GM12878 (cell line): Measurements from ENCODE around the gene FBXO5. TPM values are rescaled to one million over a fixed set of nuclear protein-coding genes. Genes with fewer than 3 reads are reported as not detected.

ENCODE experiments used
- ATAC-seq: fragments of 200-7000 bp; cut with Tn5 transposase; 3 replicates; pipeline ENCODE4 v1.9.1; 2020; ENCODE audit warnings: mild to moderate bottlenecking, moderate library complexity
- BruUV-seq: library from RNA; stranded (reverse); fragments of 400-500 nt; replicated peaks from 2 replicates; lab custom pipeline; 2021; lab: Mats Ljungman, UMichigan
- CTCF ChIA-PET: fragments of 300-600 bp; sonication (Branson Sonifier 250); formaldehyde crosslinking; extraction: SDS; loops from one replicate; lab custom pipeline; 2021; ENCODE audit warnings: inconsistent platforms; lab: Yijun Ruan, JAX
- POLR2A ChIA-PET: fragments of 350-600 bp; formaldehyde crosslinking; extraction: SDS; loops from one replicate; lab custom pipeline; 2021; ENCODE audit warnings: inconsistent platforms; lab: Charles Lee
- RAD21 ChIA-PET: fragments of 300-600 bp; sonication (Branson Sonifier 250); formaldehyde crosslinking; loops from one replicate; lab custom pipeline; 2023; ENCODE audit warnings: antibody characterized with exemption; ENCODE audit not compliant: unreplicated experiment; lab: Charles Lee
- SMC1A ChIA-PET: fragments of 300-600 bp; sonication (Branson Sonifier 250); formaldehyde crosslinking; loops from one replicate; lab custom pipeline; 2023; ENCODE audit not compliant: unreplicated experiment, uncharacterized antibody; lab: Charles Lee
- DNase-seq: peaks from one replicate; pipeline ENCODE4 v3.0.0-alpha.2; 2011; ENCODE audit warnings: low read depth, low spot score
- FAIRE-seq: peaks from 3 replicates; lab custom pipeline; 2011; peaks lifted over from hg19 to GRCh38; lab: Jason Lieb, UNC
- H2AFZ ChIP-seq: 2 replicates; pipeline ENCODE4 v1.6.0; 2011; ENCODE audit warnings: low read depth, low read length, control low read depth; ENCODE audit not compliant: control insufficient read depth
- H3K27ac ChIP-seq: 2 replicates; pipeline ENCODE4 v1.5.1; 2011; ENCODE audit warnings: control low read depth; ENCODE audit not compliant: control insufficient read depth, insufficient read depth
- H3K27me3 ChIP-seq, 2 experiments: replicated peaks in 1 of 2; 2 replicates each; pipeline versions ENCODE4 v1.6.0 to v1.6.1; 2011; ENCODE audit warnings: low read length in 1 of 2; ENCODE audit not compliant: control insufficient read depth in 2 of 2, insufficient read depth in 2 of 2
- H3K36me3 ChIP-seq, 2 experiments: 2 replicates each; pipeline ENCODE4 v1.5.1; 2011; ENCODE audit warnings: low read length in 1 of 2; ENCODE audit not compliant: control insufficient read depth in 2 of 2, insufficient read depth in 2 of 2
- H3K4me1 ChIP-seq: 2 replicates; pipeline ENCODE4 v1.6.1; 2011; ENCODE audit warnings: mild to moderate bottlenecking, low read length, moderate library complexity, mixed read lengths; ENCODE audit not compliant: control insufficient read depth, insufficient read depth
- H3K4me2 ChIP-seq: 2 replicates; pipeline ENCODE4 v1.6.0; 2011; ENCODE audit warnings: control low read depth; ENCODE audit not compliant: control insufficient read depth, insufficient read depth
- H3K4me3 ChIP-seq: fragments of 200-600 bp; sonication (generic); 2 replicates; pipeline ENCODE4 v1.5.1; 2016
- H3K79me2 ChIP-seq: 2 replicates; pipeline ENCODE4 v1.6.0; 2011; ENCODE audit warnings: low read length; ENCODE audit not compliant: control insufficient read depth, insufficient read depth
- H3K9ac ChIP-seq: 2 replicates; pipeline ENCODE4 v1.8.0; 2011; ENCODE audit warnings: low read length, control low read depth, mixed read lengths; ENCODE audit not compliant: control insufficient read depth, insufficient read depth
- H3K9me3 ChIP-seq: replicated peaks from 3 replicates; pipeline ENCODE4 v1.5.1; 2011; ENCODE audit warnings: mild to moderate bottlenecking, low read length; ENCODE audit not compliant: control insufficient read depth, insufficient read depth
- H4K20me1 ChIP-seq: 2 replicates; pipeline ENCODE4 v1.6.0; 2011; ENCODE audit not compliant: control insufficient read depth, insufficient read depth
- ATF7 ChIP-seq: fragments of 450-650 bp; IDR thresholded peaks from 2 replicates; pipeline ENCODE4 v1.6.1; 2016; ENCODE audit warnings: low read depth, mild to moderate bottlenecking
- BMI1 ChIP-seq: fragments of 450-650 bp; IDR thresholded peaks from 2 replicates; pipeline ENCODE4 v1.6.1; 2016; ENCODE audit warnings: mild to moderate bottlenecking, moderate library complexity, borderline replicate concordance
- BRCA1 ChIP-seq: IDR thresholded peaks from 2 replicates; pipeline ENCODE4 v1.6.1; 2011; ENCODE audit warnings: low read depth, low read length, improper control_type of control experiment
- EED ChIP-seq: sonication (generic); IDR thresholded peaks from 2 replicates; pipeline ENCODE4 v1.6.1; 2016; ENCODE audit warnings: antibody characterized with exemption, low read depth
- ETV6 ChIP-seq, 2 experiments: fragments of 450-650 bp in 1 of 2; IDR thresholded peaks in 1 of 2; conservative IDR thresholded peaks in 1 of 2; 2 replicates each; pipeline ENCODE4 v1.6.1; 2014; ENCODE audit warnings: antibody characterized with exemption in 1 of 2, borderline replicate concordance in 1 of 2, low read depth in 1 of 2, mild to moderate bottlenecking in 1 of 2, moderate library complexity in 1 of 2
- GABPA ChIP-seq: IDR thresholded peaks from 2 replicates; pipeline ENCODE4 v1.6.1; 2014; ENCODE audit warnings: antibody characterized with exemption, low read depth, mild to moderate bottlenecking, inconsistent platforms
- IKZF1 ChIP-seq: fragments of 450-650 bp; conservative IDR thresholded peaks from 2 replicates; pipeline ENCODE4 v1.6.1; 2017; ENCODE audit warnings: antibody characterized with exemption, mild to moderate bottlenecking
- KAT2A ChIP-seq: conservative IDR thresholded peaks from 2 replicates; pipeline ENCODE4 v1.6.1; 2011; ENCODE audit warnings: low read depth, low read length; ENCODE audit not compliant: control insufficient read depth
- MTA2 ChIP-seq: fragments of 450-650 bp; IDR thresholded peaks from 2 replicates; pipeline ENCODE4 v1.6.1; 2016; ENCODE audit warnings: low read depth, mild to moderate bottlenecking, moderate library complexity
- NFXL1 ChIP-seq: fragments of 450-650 bp; IDR thresholded peaks from 2 replicates; pipeline ENCODE4 v1.6.1; 2017; ENCODE audit warnings: antibody characterized with exemption, mild to moderate bottlenecking, borderline replicate concordance
- NR2C2 ChIP-seq: IDR thresholded peaks from 2 replicates; pipeline ENCODE4 v1.6.1; 2011; ENCODE audit warnings: borderline replicate concordance, low read depth; ENCODE audit not compliant: control insufficient read depth, insufficient read length
- PAX5 ChIP-seq: IDR thresholded peaks from 2 replicates; pipeline ENCODE4 v1.6.1; 2011; ENCODE audit warnings: low read depth, low read length, borderline replicate concordance
- PML ChIP-seq: IDR thresholded peaks from 2 replicates; pipeline ENCODE4 v1.6.1; 2012; ENCODE audit warnings: low read length, inconsistent platforms
- RBBP5 ChIP-seq: fragments of 200-600 bp; sonication (generic); conservative IDR thresholded peaks from 2 replicates; pipeline ENCODE4 v1.6.1; 2016
- TAF1 ChIP-seq: IDR thresholded peaks from 2 replicates; pipeline ENCODE4 v1.6.1; 2011; ENCODE audit warnings: mild to moderate bottlenecking, low read depth, low read length, borderline replicate concordance
- TCF12 ChIP-seq: IDR thresholded peaks from 2 replicates; pipeline ENCODE4 v1.6.1; 2011; ENCODE audit warnings: low read depth, mild to moderate bottlenecking, low read length
- ZBED1 ChIP-seq: IDR thresholded peaks from 2 replicates; pipeline ENCODE4 v1.6.1; 2016; ENCODE audit warnings: borderline replicate concordance
- ZNF24 ChIP-seq: fragments of 450-650 bp; IDR thresholded peaks from 2 replicates; pipeline ENCODE4 v1.6.1; 2017; ENCODE audit warnings: antibody characterized with exemption, mild to moderate bottlenecking
- in situ Hi-C: fragments of 300-500 bp; cut with MboI; formaldehyde crosslinking; loops from 9 replicates; pipeline ENCODE4 v1.14.3; 2018; ENCODE audit warnings: mixed read lengths
- intact Hi-C: fragments of 100-400 bp; cut with micrococcal nuclease; formaldehyde crosslinking; loops from one replicate; pipeline ENCODE4 v1.14.2; 2022; ENCODE audit not compliant: unreplicated experiment
- polyA plus RNA-seq, 11 experiments: library from polyadenylated mRNA; depleted of rRNA in 4 of 11; unstranded in 6 of 11; stranded (reverse) in 5 of 11; fragments of >200 nt; fragmentation: Nextera tagmentation in 4 of 11; fragmentation: Illumina TruSeq in 1 of 11; extraction: Ambion mirVana in 4 of 11; extraction: Trizol in 1 of 11; gene quantifications; 1 replicate in 1 of 11; 2 replicates in 10 of 11; pipeline versions ENCODE4 v1.2.1 to v1.2.3, GENCODE V29; 2011 to 2016; ENCODE audit warnings: inconsistent platforms in 2 of 11, missing spikeins in 2 of 11, low read depth in 1 of 11
- total RNA-seq, 4 experiments: library from RNA; depleted of rRNA in 3 of 4; stranded (reverse); fragments of >200 nt in 3 of 4; fragmentation: Illumina TruSeq in 1 of 4; extraction: Trizol in 1 of 4; gene quantifications; 2 replicates each; pipeline versions ENCODE4 v1.2.1 to v1.2.3, GENCODE V29; 2013 to 2021
- TF ChIP-seq, protein P1 (sequence below): IDR thresholded peaks from 2 replicates; pipeline ENCODE4 v1.6.1; 2011; ENCODE audit warnings: borderline replicate concordance, low read depth, mild to moderate bottlenecking, moderate library complexity, low read length; ENCODE audit not compliant: insufficient read depth, poor library complexity, severe bottlenecking
- TF ChIP-seq, protein P2 (sequence below), 3 experiments: IDR thresholded peaks in 2 of 3; conservative IDR thresholded peaks in 1 of 3; 2 replicates each; pipeline ENCODE4 v1.5.1; 2011; ENCODE audit warnings: low read depth in 3 of 3, low read length in 3 of 3, mild to moderate bottlenecking in 3 of 3, control low read depth in 2 of 3, moderate library complexity in 2 of 3, inconsistent platforms in 1 of 3, mixed read lengths in 1 of 3; ENCODE audit not compliant: control insufficient read depth in 2 of 3, insufficient read depth in 1 of 3; ENCODE audit errors: extremely low read depth in 1 of 3

FBXO5 gene
- total and polyA plus RNA-seq, 10 of the 15 experiments (the other 5 are each of a cell fraction or from before 2014, with no cell fraction given), result 13.6 to 62.2 (median 37.7) TPM

DNA sequence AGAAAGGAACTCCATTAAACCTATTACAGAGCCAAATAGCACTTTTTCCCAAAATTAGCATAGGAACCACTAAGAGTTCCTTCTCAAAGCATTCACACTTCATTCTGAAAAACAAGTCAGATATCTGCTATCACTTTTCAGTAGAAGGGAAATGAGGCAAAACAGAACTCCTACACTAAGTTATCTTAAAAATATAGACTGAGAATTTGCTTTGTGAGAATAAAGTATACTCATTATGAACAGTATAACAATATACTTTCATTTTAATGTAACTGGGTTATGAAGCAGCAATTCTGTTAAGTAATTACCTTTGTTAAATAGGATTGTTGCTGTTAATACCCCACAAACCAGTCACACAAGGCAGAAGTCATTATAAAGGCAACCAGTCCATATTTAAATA, 11.0 kb upstream of the FBXO5 start:
- ATAC-seq, result no peak
- POLR2A ChIA-PET, result no interaction called here
- no TSS peak for BruUV-seq
- Histone ChIP-seq H3K9me3 (no peaks in the 10 kb centered on the region; the same call in 2 of the 3 replicates), H3K4me3 (no peak overlapping the region), H3K79me2 (peaks cover 47% of the 10 kb centered on the region), H3K4me1 (0 out of 2 replicates have a peak, but pooled peaks cover 2% of the 10 kb centered on the region), H3K4me2 (no peak overlapping the region), H3K27ac (no peak overlapping the region), H2AFZ (no peak overlapping the region), H4K20me1 (no peaks in the 10 kb centered on the region), H3K27me3 (no peaks in the 10 kb centered on the region)
- DNase-seq, result no peak
- SMC1A ChIA-PET, result no interaction called here
- RAD21 ChIA-PET, result no interaction called here
- in situ Hi-C loops, result loop anchor here (25.0 kb wide), 3 partner anchors 1243 to 1743 kb away; partner anchors contain the start of gene SCAF8
- TF ChIP-seq ZBED1 (no peak), TCF12 (no peak), BRCA1 (no peak), TAF1 (no peak), EED (no peak), RBBP5 (no peak), KAT2A (no peak), ATF7 (no peak), MTA2 (no peak), NFXL1 (no peak), NR2C2 (no peak), ZNF24 (no peak), BMI1 (no peak), IKZF1 (no peak), PAX5 (no peak), GABPA (no peak), ETV6 (conservative IDR thresholded peaks at IDR 0.05 in 1 of 2, IDR thresholded peaks at IDR 0.05 in 1 of 2; ENCODE audit: borderline replicate concordance in 1 of 2, low read depth in 1 of 2) (no peak), PML (no peak)
- TF ChIP-seq, protein P1, sequence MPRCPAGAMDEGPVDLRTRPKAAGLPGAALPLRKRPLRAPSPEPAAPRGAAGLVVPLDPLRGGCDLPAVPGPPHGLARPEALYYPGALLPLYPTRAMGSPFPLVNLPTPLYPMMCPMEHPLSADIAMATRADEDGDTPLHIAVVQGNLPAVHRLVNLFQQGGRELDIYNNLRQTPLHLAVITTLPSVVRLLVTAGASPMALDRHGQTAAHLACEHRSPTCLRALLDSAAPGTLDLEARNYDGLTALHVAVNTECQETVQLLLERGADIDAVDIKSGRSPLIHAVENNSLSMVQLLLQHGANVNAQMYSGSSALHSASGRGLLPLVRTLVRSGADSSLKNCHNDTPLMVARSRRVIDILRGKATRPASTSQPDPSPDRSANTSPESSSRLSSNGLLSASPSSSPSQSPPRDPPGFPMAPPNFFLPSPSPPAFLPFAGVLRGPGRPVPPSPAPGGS, result no peak
- TF ChIP-seq, protein P2, sequence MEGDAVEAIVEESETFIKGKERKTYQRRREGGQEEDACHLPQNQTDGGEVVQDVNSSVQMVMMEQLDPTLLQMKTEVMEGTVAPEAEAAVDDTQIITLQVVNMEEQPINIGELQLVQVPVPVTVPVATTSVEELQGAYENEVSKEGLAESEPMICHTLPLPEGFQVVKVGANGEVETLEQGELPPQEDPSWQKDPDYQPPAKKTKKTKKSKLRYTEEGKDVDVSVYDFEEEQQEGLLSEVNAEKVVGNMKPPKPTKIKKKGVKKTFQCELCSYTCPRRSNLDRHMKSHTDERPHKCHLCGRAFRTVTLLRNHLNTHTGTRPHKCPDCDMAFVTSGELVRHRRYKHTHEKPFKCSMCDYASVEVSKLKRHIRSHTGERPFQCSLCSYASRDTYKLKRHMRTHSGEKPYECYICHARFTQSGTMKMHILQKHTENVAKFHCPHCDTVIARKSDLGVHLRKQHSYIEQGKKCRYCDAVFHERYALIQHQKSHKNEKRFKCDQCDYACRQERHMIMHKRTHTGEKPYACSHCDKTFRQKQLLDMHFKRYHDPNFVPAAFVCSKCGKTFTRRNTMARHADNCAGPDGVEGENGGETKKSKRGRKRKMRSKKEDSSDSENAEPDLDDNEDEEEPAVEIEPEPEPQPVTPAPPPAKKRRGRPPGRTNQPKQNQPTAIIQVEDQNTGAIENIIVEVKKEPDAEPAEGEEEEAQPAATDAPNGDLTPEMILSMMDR (IDR thresholded peaks at IDR 0.05 in 2 of 3, conservative IDR thresholded peaks at IDR 0.05 in 1 of 3; ENCODE audit: control insufficient read depth in 2 of 3, extremely low read depth in 1 of 3, insufficient read depth in 1 of 3, low read depth in 3 of 3, low read length in 3 of 3), result no peak
- TF ChIP-seq, all 136 proteins: peak for 0
- Histone ChIP-seq H3K9ac (no peak overlapping the region), H3K36me3 (peaks cover 0 to 16% of the 10 kb centered on the region in 2 experiments; a peak in 2 of 4 replicates)
- intact Hi-C loops, result no loop called here
- no peak for FAIRE-seq
- CTCF ChIA-PET, result no interaction called here
